ENCODE measurements around the gene DNLZ.

The DNLZ gene

GRCh38 chr9:136314944-136315343 lies 48.6 kb downstream of the DNLZ start:
- no peak for DNase-seq

- DNase-seq: no peak
These were observed 49.5 kb downstream of the DNLZ start for GRCh38 chr9:136314056-136314416.

GRCh38 chr9:136313111-136314055 lies 50.2 kb downstream of the DNLZ start:
- DNase-seq: no peak

DNA sequence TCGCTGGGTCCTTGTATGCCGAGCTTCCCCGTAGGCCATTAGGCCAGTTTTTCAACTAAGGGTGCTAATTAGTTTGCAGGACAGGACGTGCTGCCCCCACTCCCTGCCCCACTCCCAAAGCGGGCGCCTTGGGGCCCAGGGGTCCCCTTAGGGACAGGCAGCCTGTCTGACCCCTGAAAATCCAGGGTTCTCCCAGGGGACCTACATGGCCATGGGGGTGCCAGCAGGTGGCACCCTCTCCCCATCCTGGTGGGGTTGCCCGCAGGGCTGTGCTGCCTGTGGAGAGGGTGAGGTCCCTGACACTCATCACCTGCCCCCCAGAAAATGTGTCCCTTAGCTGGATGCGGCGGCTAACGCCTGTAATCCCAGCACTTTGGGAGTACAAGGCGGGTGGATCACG lies 51.1 kb downstream of the DNLZ start:
- DNase-seq: no peak

DNA sequence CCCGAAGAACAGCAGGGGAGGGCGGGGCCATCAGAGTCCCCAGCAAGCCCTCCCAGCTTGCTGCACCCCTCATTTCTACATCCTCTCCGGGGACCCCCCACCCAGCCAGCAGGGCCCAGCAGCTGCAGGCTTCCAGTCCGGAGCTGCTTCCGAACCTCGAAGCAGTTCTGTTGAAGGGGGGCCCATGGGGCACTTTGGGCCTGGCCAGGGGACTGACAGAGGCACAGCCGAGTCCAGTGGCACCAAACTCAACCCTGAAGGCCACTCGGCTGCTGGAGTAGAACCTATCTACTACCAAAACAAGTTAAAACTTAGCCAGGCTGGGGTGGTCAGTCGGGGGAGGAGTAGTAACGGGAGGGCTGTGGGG lies 51.6 kb downstream of the DNLZ start:
- no peak for DNase-seq

DNA sequence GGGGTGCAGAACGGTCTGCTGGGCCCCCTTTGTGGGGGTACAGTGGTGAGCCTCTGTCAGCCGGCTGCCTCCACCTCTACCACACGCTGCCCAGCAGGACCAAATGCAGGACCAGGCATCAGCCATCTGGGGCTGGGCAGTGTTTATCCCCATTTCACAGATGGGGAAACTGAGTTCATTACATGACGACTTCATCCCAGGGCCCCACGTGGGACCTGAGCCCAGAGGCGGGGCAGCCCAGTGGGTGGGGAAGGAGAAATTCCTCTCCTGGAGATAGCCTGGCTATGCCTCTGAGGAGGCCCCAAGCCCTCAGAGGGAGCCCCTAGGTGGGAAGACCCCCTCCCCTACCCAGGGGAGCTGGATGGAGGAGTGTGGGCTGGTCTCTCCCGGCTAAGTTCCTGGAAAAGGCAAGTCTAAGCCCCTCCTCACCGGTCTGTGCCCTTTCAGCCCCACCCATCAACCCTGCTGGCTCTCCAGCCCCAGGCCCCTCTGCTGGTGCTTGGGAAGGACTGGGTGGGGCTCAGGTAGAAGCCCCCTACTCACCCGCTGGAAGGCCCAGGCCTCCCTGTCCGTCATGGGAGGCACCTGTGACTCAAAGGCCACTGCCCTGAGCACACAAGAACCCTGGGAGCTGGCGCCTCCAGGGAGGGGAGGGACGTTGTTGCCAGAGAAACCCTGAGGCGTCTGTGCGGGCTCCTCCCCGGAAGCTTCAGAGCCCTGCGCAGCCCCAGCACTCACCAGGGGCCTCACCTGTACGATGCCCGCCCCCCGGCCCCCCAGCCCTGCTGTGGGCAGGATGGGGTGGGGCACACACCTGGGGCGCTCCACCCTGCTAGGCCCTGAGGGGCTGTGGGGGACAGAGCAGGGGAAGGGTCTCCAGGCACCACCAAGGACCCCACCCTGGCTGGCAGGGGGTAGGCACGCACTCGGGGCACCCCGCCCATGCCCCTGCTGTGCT lies 52.2 kb downstream of the DNLZ start:
- peak; percentile 14 for DNase-seq

DNA sequence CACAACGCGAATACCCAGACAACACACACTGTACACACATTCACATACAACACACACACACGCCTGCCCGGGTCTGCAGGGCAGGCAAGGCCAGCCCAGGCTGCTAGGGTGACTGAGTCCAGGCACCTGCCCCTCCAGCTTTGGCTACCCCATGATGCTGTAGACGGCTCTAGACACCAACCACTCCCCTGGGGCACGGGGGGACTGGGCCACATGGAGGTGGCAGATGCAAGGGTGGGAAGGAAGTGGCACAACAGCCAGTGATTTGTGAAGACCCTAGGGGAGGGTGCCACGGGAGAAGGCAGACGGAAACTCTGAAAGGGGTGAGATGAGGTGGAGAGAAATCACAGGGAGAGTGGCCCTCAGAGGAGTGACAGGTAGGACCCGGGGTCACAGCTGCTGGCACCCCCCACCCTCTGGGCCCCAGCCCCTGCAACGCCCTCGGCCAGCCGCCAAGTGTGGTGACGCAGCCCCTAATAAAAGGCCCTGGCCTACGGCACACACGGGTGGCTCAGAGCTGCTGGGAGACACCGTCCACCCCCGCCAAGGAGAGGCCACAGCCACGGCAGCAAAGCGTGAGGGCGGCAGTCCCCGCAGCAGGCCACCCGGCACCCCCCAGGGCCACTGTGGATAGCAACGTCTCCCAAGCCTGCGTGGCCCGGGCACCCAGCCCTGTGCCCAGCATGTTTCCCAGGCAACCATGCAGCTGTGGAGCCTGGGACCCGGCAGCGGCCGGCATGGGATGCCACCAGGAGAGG lies 53.1 kb downstream of the DNLZ start:
- peak; percentile 33 for DNase-seq

DNA sequence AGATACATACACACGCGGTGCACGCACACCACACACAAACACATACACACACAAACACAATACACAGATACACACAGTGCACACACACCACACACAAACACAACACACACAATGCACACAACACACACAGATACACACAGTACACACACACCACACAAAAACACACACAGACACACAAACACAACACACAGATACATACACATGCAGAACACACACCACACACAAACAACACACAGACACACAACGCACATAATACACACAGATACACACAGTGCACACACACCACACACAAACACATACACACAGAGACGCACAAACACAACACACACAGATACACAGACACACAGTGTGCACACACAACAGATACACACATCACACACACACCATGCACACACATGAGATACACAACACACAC lies 53.7 kb downstream of the DNLZ start:
- DNase-seq: no peak

Measured in SHP77 treated with DMSO at 0.1 percent for 48 hours (cell line).